Measurements from ENCODE around the gene ARL15. TPM values are rescaled to one million over a fixed set of nuclear protein-coding genes. Genes with fewer than 3 reads are reported as not detected.

ARL15 gene
- total and polyA plus RNA-seq, 2 donors (not counting 1 experiment from before 2014, with no cell fraction given): 5.8 to 20.5 TPM

DNA sequence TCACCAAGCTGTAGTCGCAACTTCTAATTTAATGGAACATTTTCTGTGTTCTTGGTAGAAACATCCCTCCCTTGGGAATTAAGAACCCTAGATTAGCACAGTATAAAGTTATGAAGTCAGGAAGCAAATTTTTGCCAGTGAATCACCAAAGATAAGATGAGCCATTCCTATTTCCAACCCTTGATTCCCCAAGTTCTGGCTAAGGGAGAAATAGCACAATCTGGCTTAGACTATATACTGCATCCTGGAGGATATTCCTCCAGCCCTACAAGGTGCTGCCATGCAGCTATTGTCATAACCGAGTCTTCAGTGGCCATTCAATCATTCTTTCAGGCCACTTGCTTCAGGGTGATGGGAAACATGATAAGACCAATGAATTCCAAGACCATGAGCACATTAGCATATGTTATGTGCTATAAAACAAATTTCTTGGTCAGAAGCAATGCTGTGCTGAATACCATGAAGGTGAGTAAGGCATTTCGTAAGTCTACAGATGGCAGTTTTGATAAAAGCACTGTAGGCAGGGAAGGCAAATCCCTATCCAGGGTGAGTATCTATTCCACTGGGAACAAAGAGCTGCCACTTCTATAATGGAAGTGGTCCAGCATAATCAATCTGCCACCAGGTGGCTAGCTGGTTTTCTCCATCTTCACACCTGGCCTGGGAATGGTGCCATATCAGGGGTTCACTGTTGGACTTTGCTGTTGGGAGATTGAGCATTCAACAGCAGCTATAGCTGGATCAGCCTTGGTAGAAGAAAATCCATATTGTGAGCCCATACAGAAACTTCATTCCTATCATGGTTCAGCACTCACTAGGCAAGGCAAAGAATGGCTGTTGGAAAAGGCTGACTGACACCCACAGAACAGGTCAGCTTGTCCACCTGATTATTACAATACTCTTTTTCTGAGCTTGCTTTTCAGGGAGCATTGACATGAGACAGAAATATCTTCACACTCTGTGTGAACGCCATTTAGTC, 19.6 kb upstream of the ARL15 start:
- ATAC-seq (ENCODE audit: low read depth) (no peak), DNase-seq (no peak)
- Mint-ChIP-seq H3K27me3 (peaks cover 53% of the 10 kb centered on the region), H3K27ac (no peak overlapping the region), H3K4me3 (no peak overlapping the region), H3K4me1 (no peaks in the 10 kb centered on the region), H3K9me3 (ENCODE audit: insufficient read depth) (peaks cover under 1% of the 10 kb centered on the region)
- intact Hi-C loops (cut with micrococcal nuclease): no loop called here
- Histone ChIP-seq H4K20me1 (ENCODE audit: control insufficient read depth, insufficient read depth, low read length, poor library complexity, severe bottlenecking) (no peaks in the 10 kb centered on the region), H3K9me3 (ENCODE audit: control extremely low read depth in 1 of 3, control insufficient read depth in 2 of 3, insufficient read depth in 1 of 3, low read length in 2 of 3) (peaks cover 0 to 10% (median 0%) of the 10 kb centered on the region in 3 donors), H3K4me2 (replicated peaks; ENCODE audit: low read depth, low read length, poor library complexity, severe bottlenecking) (no peak overlapping the region), H2AFZ (ENCODE audit: insufficient read depth, low read depth, low read length, poor library complexity, severe bottlenecking) (no peak overlapping the region), H3K79me2 (ENCODE audit: control insufficient read depth, insufficient read depth, low read length) (no peaks in the 10 kb centered on the region), H3K27ac (ENCODE audit: low read length in 2 of 2) (no peak overlapping the region), H3K27me3 (replicated peaks in 1 of 4; ENCODE audit: control extremely low read depth in 1 of 4, control insufficient read depth in 3 of 4, insufficient read depth in 4 of 4, low read length in 3 of 4) (peaks cover 0 to 6% (median 3%) of the 10 kb centered on the region in 4 experiments), H3K4me3 (ENCODE audit: control extremely low read depth in 1 of 5, extremely low read depth in 1 of 5, insufficient read depth in 1 of 5, low read depth in 2 of 5, low read length in 4 of 5) (no peak overlapping the region), H3K4me1 (ENCODE audit: control insufficient read depth in 2 of 2, insufficient read depth in 2 of 2, low read length in 2 of 2) (no peaks in the 10 kb centered on the region), H3K36me3 (replicated peaks in 1 of 2; ENCODE audit: control extremely low read depth in 1 of 2, control insufficient read depth in 1 of 2, extremely low read depth in 1 of 2, insufficient read depth in 2 of 2, low read length in 1 of 2) (no peaks in the 10 kb centered on the region), H3K9ac (ENCODE audit: low read length) (no peak overlapping the region)
- 83% methylated on average over 1 of the region's 4 CpGs for WGBS (ENCODE audit: insufficient coverage)
- ChIA-PET CTCF (no interaction called here), POLR2A (no interaction called here)
- TF ChIP-seq, protein P1, sequence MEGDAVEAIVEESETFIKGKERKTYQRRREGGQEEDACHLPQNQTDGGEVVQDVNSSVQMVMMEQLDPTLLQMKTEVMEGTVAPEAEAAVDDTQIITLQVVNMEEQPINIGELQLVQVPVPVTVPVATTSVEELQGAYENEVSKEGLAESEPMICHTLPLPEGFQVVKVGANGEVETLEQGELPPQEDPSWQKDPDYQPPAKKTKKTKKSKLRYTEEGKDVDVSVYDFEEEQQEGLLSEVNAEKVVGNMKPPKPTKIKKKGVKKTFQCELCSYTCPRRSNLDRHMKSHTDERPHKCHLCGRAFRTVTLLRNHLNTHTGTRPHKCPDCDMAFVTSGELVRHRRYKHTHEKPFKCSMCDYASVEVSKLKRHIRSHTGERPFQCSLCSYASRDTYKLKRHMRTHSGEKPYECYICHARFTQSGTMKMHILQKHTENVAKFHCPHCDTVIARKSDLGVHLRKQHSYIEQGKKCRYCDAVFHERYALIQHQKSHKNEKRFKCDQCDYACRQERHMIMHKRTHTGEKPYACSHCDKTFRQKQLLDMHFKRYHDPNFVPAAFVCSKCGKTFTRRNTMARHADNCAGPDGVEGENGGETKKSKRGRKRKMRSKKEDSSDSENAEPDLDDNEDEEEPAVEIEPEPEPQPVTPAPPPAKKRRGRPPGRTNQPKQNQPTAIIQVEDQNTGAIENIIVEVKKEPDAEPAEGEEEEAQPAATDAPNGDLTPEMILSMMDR (IDR thresholded peaks at IDR 0.05): no peak
- TF ChIP-seq EZH2 (IDR thresholded peaks at IDR 0.05; ENCODE audit: borderline replicate concordance, insufficient read depth, low read depth, low read length, poor library complexity, severe bottlenecking): no peak

All from B cell (primary cell).